Ishikawa (cell line): ENCODE measurements around the gene RBMS1.

Experiments
- CEBPB ChIP-seq: IDR thresholded peaks from 2 replicates; pipeline ENCODE4 v1.6.1; 2012
- CREB1 ChIP-seq: IDR thresholded peaks from 2 replicates; pipeline ENCODE4 v1.6.1; 2012; ENCODE audit warnings: low read depth
- EGR1 ChIP-seq: IDR thresholded peaks from 2 replicates; pipeline ENCODE4 v1.6.1; 2012
- EP300 ChIP-seq: IDR thresholded peaks from 2 replicates; pipeline ENCODE4 v1.6.1; 2012; ENCODE audit warnings: borderline replicate concordance
- FOXM1 ChIP-seq: IDR thresholded peaks from 2 replicates; pipeline ENCODE4 v1.6.1; 2012; ENCODE audit warnings: low read depth, borderline replicate concordance
- NFIC ChIP-seq: IDR thresholded peaks from 2 replicates; pipeline ENCODE4 v1.6.1; 2012
- RAD21 ChIP-seq: IDR thresholded peaks from 2 replicates; pipeline ENCODE4 v1.6.1; 2012; ENCODE audit warnings: low read depth
- TAF1 ChIP-seq: IDR thresholded peaks from 2 replicates; pipeline ENCODE4 v1.6.1; 2012; ENCODE audit warnings: low read depth, mild to moderate bottlenecking
- TCF12 ChIP-seq: IDR thresholded peaks from 2 replicates; pipeline ENCODE4 v1.6.1; 2012; ENCODE audit warnings: low read depth
- TEAD4 ChIP-seq: IDR thresholded peaks from 2 replicates; pipeline ENCODE4 v1.6.1; 2012
- YY1 ChIP-seq: IDR thresholded peaks from 2 replicates; pipeline ENCODE4 v1.6.1; 2012; ENCODE audit warnings: low read depth
- ZBTB7A ChIP-seq: IDR thresholded peaks from 2 replicates; pipeline ENCODE4 v1.6.1; 2012; ENCODE audit warnings: low read depth
- TF ChIP-seq, protein P1 (sequence below): IDR thresholded peaks from 2 replicates; pipeline ENCODE4 v1.6.1; 2012; ENCODE audit warnings: low read depth, mild to moderate bottlenecking
- TF ChIP-seq, protein P2 (sequence below): IDR thresholded peaks from 2 replicates; pipeline ENCODE4 v1.6.1; 2012
- TF ChIP-seq, protein P3 (sequence below): IDR thresholded peaks from 2 replicates; pipeline ENCODE4 v1.6.1; 2012

RBMS1 gene

DNA sequence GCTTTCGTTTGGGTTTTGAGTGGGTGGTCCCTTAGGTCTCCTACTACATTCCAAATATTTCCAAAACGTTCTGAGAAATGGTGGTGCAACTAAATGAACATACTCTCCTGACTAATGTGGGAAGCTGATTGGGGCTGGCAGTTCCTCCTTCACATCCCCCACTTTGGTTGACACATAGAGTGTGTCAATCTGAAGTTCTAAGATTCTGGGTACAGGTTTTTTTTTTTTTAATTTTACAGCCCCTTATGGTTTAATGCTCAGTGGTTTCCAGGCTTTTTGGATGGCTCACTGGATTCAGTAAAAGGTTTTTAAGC, 235.2 kb downstream of the RBMS1 start:
- TF ChIP-seq FOXM1 (no peak), CREB1 (no peak), NFIC (no peak), CEBPB (no peak), TEAD4 (no peak), EP300 (no peak), RAD21 (no peak), TAF1 (no peak), EGR1 (no peak), ZBTB7A (no peak), YY1 (no peak), TCF12 (no peak)
- TF ChIP-seq, protein P1, sequence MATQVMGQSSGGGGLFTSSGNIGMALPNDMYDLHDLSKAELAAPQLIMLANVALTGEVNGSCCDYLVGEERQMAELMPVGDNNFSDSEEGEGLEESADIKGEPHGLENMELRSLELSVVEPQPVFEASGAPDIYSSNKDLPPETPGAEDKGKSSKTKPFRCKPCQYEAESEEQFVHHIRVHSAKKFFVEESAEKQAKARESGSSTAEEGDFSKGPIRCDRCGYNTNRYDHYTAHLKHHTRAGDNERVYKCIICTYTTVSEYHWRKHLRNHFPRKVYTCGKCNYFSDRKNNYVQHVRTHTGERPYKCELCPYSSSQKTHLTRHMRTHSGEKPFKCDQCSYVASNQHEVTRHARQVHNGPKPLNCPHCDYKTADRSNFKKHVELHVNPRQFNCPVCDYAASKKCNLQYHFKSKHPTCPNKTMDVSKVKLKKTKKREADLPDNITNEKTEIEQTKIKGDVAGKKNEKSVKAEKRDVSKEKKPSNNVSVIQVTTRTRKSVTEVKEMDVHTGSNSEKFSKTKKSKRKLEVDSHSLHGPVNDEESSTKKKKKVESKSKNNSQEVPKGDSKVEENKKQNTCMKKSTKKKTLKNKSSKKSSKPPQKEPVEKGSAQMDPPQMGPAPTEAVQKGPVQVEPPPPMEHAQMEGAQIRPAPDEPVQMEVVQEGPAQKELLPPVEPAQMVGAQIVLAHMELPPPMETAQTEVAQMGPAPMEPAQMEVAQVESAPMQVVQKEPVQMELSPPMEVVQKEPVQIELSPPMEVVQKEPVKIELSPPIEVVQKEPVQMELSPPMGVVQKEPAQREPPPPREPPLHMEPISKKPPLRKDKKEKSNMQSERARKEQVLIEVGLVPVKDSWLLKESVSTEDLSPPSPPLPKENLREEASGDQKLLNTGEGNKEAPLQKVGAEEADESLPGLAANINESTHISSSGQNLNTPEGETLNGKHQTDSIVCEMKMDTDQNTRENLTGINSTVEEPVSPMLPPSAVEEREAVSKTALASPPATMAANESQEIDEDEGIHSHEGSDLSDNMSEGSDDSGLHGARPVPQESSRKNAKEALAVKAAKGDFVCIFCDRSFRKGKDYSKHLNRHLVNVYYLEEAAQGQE, result no peak
- TF ChIP-seq, protein P2, sequence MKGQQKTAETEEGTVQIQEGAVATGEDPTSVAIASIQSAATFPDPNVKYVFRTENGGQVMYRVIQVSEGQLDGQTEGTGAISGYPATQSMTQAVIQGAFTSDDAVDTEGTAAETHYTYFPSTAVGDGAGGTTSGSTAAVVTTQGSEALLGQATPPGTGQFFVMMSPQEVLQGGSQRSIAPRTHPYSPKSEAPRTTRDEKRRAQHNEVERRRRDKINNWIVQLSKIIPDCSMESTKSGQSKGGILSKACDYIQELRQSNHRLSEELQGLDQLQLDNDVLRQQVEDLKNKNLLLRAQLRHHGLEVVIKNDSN, result no peak
- TF ChIP-seq, protein P3, sequence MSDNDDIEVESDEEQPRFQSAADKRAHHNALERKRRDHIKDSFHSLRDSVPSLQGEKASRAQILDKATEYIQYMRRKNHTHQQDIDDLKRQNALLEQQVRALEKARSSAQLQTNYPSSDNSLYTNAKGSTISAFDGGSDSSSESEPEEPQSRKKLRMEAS, result no peak

DNA sequence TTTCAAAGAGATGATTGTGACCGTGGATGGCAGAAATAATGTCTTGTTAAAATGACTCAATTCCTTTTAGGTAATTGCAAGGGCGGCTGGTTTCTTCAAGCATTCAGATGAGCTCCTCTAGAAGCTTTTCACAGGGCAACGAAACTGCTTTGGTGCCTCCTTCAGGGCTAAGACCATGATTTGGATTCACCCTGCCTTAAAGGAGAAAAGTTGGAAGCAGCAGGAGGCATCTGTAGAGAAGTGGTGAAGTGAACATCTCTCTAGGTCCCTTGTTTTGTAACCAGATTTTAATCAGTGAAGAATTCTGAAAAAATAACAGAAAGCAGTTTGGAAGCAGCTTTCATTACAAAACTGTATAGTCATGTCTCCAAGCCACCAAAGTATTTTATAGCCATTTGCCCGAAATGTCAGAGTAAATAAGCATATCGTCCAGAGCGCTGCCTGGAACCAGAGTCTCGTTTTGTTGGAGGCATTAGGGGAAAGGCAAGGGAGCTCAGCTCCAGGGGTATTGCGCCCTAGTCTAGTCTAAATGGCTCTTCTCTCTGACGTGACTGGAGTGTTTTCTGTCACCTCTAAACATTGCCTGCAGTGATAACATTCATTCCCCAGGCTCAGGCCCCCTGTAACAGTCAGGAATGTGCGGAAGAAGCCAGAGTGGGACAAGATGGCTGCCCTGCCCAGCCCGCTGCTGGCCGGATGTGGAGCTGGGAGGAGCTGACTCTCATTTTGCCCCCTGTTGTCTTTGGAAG, 235.7 kb downstream of the RBMS1 start:
- TF ChIP-seq CEBPB (no peak), YY1 (peak; percentile 72), TEAD4 (no peak), EP300 (no peak), RAD21 (peak; percentile 27), EGR1 (no peak)
- TF ChIP-seq, protein P1, result no peak
- TF ChIP-seq, protein P3, result no peak

DNA sequence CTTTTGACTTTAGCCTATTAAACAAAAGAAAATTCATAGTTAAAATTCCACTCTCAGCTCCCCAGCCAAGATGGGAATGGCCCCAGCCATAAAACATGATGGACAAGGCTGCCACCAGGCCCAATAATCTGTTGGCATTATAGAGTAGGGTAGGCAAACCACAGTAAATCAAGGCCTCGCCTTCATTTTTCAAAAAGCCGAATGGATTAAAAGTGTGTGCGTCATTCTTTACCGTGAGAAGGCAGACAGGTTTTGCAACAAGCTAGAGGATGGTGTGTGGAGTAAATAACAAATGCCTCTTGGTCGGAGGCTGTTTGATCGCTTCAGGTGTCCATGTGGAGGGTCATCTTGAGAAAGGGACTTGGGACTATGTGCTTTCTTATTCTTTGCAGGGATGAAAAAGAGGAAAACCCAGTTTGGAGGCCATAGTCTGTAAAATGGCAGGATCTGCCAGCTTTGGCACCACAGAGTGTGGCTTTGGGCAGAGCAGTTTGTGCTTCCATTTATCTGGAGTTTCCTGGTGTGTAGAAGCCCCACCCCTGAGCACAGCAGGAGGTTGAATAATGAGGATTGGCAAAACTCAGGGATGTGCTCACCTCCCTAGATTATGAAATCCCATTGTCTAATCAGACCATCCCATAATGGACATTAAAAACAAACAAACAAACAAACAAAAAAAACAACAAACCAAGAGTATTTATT, 236.4 kb downstream of the RBMS1 start:
- peak; percentile 52; the same call in 1 of the 2 replicates for TF ChIP-seq YY1
- peak; percentile 90 for TF ChIP-seq CEBPB
- peak; percentile 95 for TF ChIP-seq FOXM1
- no peak for TF ChIP-seq EGR1
- no peak for TF ChIP-seq RAD21
- 0 out of 2 replicates have a peak, but pooled peaks have one; percentile 26 for TF ChIP-seq TAF1
- TF ChIP-seq, protein P3, result peak; percentile 68; the same call in 1 of the 2 replicates
- TF ChIP-seq NFIC, result peak; percentile 96
- TF ChIP-seq, protein P2, result no peak
- TF ChIP-seq, protein P1, result no peak
- peak; percentile 67; the same call in 1 of the 2 replicates for TF ChIP-seq CREB1
- no peak for TF ChIP-seq ZBTB7A
- peak; percentile 97 for TF ChIP-seq EP300
- peak; percentile 95 for TF ChIP-seq TCF12
- peak; percentile 97 for TF ChIP-seq TEAD4

DNA sequence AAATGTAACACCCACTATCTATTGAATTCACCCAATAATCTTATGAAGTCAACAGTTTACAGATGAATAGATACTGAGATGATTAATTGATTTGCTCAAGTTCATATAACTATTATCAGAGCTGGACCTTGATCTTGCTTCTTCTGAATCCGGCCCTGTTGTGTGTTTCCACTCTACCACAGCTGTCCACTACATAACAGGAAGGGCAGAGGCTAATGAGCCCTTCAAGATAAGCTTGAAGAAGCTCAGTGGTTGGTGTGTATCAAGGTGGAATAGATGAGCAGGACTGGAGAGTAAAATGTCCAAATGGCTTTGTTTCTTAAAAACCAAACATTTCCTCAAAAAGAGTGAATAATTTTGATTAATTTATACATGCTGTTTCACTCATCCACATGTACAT, 237.1 kb downstream of the RBMS1 start:
- TF ChIP-seq FOXM1 (no peak), CEBPB (no peak), TEAD4 (peak; percentile 60; the same call in 1 of the 2 replicates), EP300 (no peak; the same call in 1 of the 2 replicates), EGR1 (no peak), TCF12 (peak; percentile 81; the same call in 1 of the 2 replicates)
- TF ChIP-seq, protein P3, result no peak
- TF ChIP-seq, protein P1, result no peak
